ELF-1 (cell line): ENCODE measurements around the gene LTBP1.
"Not testable (repeated sequence)": the region's sequence is repeated elsewhere in the genome, so short reads cannot be mapped to it uniquely, and the experiment has no call there.

Source experiments
- DNase-seq: peaks from one replicate; pipeline ENCODE4 v3.0.0-alpha.2; 2016; ENCODE audit warnings: low read depth, low spot score

The LTBP1 gene

GRCh38 chr2:33425586-33426031 is 478.9 kb downstream of the LTBP1 start:
- DNase-seq: no peak

GRCh38 chr2:33426666-33427231 is 480.0 kb downstream of the LTBP1 start:
- DNase-seq: no peak

- DNase-seq: no peak
Measured at GRCh38 chr2:33430077-33430476, 483.3 kb downstream of the LTBP1 start.

DNA sequence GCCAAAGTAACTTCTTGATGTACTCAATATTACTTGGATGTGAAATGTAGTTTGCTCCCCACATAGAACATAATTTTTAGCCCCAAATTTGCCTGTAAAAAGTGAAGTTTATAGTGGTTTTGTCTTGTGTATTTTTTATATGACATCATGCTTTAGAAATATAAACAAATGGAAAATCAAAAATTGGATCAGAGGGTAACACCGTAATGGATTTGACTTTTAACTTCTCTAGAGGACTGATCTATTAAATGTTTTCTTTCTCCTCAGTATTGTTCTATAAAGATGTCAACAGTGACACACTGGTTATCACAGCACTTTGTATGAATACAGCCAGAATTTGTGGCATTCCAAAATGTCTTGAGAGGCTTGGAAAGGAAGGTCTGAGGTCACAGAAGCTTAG is 484.1 kb downstream of the LTBP1 start:
- no peak for DNase-seq

DNA sequence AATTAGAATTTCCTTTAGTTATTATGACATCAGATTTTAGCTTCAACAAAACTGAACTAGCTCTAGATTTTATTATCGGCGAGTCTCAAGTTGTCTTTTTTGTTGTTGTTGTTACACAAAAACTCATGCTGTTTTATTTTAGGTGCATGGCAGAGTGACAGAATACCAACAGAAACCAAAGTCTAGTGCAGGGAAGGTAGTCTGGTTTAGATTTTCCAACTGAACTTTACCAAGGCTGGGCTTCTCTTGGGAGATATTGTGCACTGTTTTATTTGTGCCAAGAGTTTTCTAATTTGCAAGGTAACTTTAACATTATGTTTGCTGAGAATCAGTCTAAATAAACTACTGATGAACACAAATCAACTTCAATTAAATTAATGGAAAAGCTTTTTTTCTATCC is 486.1 kb downstream of the LTBP1 start:
- DNase-seq: no peak

GRCh38 chr2:33433279-33434235 is 486.8 kb downstream of the LTBP1 start:
- no peak for DNase-seq

GRCh38 chr2:33435518-33435917 is 488.8 kb downstream of the LTBP1 start:
- no peak for DNase-seq

DNA sequence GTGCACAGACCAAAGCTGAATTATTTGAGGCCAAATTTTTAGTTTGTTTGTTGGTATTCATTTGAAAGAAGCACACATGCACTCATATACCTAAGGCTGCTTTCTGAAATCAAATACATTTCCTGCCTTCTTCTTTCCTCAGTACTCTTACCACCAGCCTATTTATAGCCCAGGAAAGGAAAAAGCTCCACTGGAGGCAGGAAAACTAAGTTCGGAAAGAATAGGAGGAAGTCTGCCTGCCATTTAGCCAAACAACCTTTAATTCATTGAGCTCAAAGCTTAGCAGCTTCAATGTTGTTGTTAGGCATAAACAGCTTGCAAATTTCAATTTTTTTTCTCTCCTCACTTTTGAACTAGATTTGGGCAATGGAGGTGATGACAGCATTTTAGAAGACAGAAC is 489.3 kb downstream of the LTBP1 start:
- no peak for DNase-seq

- no peak for DNase-seq
Measured at GRCh38 chr2:33437297-33437696, 490.5 kb downstream of the LTBP1 start.

- DNase-seq: no peak
Measured at GRCh38 chr2:33437815-33438214, 491.1 kb downstream of the LTBP1 start.

- DNase-seq: peak; percentile 58
Measured at GRCh38 chr2:33441235-33441810, 494.6 kb downstream of the LTBP1 start.

GRCh38 chr2:33442052-33442451 is 495.3 kb downstream of the LTBP1 start:
- not testable (repeated sequence) for DNase-seq

- no peak for DNase-seq
Measured at GRCh38 chr2:33442528-33443079, 495.9 kb downstream of the LTBP1 start.

DNA sequence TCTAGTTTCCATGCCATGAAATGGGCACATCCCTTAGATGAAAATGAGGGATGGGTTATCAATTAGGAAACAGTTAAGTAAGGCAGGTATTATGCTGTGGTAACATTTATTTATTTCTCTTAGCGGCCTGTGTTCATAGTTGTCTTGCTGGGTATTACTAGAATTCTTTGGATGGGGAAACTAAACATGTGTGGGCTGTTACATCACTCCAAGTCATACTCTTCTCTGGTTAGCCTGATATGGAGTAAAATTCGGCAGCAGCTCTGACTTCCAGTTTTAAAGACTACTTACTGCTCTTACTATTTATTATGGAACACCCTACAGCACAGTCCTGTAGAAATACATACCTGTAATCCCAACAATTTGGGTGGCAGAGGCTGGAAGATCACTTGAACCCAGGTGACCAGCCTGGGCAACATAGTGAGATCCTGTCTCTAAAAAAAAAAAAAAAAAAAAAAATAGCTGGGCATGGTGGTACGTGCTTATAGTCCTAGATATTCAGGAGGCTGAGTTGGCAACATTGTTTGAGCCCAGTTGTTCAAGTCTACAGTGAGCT is 496.6 kb downstream of the LTBP1 start:
- DNase-seq: no peak

DNA sequence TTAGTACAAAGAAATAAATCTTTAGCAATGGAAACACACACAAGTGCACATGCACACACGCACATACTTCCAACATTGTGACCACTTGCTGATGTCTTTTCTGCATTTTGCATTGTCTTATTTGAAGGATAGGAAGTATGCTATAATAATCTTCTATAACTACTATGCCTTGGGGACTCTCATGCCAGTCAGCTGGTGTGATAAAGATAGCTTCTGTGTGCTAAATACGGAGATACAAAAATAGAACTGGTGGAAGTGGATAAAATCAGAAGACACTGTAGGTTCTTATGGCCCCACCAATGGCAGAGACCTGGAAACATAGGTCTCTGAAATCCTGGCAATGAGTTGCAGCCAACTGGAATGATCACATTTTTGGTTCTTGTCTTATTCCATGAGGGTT is 498.2 kb downstream of the LTBP1 start:
- no peak for DNase-seq

DNA sequence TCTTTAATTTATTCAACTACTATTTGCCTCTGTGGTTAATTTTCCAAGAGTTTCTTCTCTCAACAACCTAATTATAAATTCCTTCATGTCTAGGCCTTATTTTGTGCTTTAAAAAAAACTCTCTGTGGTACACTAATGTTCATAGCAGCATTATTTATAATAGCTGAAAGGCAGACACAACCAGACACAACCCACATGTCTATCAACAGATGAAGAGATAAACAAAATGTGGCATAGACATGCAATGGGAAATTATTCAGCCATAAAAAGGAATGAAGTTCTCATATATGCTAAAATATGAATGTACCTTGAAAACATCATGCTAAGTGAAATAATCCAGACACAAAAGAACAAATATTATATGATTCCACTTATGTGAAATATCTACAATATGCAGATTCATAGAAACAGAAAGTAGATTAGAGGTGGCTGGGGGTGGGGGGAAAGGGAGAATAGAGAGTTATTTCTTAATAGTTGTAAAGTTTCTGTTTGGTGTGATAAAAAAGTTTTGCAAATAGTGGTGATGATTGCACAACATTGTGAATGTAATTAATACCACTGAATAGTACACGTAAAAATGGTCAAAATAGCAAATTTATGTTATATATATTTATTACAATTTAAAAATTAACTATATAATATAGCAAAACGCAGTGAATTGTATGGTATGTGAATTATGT is 501.6 kb downstream of the LTBP1 start:
- no peak for DNase-seq
